DMS 273 (cell line): ENCODE measurements around the gene TLN1.

ENCODE experiments used
- DNase-seq: peaks from one replicate; lab custom pipeline; 2025; ENCODE audit not compliant: unreplicated experiment; lab: John Stamatoyannopoulos, UW

The TLN1 gene

DNA sequence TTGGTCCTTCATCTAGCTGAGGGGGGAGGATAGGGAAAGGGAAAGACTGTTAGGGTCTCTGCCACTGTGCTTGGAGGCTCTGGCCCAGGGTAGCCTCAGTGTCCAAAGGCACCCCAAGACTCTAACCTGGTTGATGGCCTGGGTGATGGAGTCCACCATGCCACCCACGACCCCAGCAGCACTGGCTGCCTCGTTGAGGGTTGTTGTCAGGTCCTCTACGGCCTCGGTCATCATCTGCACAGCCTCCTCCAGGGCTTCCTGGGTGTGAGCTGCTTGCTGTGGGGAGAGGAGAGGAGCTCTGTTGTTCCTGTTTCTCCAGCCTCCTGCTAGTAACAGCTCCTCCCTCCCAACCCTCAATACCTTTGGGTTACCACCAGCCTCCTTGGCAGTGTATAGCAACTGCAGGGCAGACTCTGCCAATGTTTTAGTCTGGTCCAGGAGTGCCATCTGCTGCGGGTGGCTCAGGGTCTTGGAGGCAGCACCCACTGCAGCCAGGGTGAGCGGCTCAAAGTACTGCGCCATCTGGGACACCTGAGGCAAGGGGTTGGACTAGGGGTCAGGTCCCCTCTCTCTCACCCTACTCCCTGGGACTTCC lies 26.1 kb downstream of the TLN1 start:
- DNase-seq: peak; percentile 13

DNA sequence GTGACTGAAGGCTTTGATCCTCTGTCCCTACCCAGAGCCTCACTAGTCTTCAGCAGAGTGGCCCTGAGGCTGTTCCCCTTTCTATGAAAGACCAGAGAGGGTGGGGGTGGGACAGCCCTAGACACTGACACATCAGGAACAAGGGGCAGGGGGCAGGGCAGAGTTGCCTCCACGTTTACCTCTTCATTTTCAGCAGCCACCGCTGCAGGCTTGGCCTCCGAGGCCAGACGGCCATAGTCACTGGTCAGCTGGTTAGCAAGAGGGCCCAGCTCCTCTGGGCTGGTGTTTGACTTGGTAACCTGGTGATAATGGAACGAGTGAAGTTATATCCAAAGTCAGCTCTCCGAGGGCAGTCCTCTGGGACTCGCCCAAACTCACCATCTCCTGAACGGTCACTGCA lies 26.6 kb downstream of the TLN1 start:
- DNase-seq: no peak

DNA sequence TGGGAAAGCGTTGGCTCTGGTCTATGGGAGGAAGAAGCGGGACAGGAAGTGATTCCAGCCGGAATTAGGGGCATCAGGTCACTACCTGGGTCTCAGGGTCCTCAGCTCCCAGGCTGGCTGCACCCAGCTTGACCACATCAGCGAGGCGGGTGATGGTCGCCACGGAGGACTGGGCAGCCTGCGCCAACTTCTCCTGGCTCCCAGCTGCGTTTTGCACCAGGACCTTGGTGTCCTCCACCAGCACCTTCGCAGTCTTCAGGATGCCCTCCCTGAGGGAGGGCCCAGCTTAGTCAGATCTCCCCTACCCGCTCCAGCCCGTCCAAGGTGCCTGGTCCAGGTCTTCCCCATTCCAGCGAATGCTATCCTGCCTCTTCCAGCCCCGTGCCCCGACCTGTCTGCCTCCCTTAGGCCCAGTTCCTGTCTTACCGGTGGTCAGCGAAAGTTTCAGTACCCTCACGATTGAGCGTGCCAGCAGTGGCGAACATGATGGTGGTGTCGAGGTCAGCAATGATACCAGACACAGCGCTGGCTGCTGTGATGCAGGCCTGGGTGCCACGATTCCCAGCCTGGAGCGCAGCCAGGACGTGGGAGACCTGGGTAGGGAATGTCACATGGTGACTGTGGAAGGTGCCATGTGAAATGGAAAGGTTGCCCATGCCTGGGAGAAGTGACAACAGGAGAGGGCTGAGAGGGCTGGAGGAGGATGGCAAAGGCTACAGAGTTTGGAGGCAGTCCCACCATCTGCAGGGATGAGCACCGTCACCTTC lies 27.9 kb downstream of the TLN1 start:
- DNase-seq: no peak

DNA sequence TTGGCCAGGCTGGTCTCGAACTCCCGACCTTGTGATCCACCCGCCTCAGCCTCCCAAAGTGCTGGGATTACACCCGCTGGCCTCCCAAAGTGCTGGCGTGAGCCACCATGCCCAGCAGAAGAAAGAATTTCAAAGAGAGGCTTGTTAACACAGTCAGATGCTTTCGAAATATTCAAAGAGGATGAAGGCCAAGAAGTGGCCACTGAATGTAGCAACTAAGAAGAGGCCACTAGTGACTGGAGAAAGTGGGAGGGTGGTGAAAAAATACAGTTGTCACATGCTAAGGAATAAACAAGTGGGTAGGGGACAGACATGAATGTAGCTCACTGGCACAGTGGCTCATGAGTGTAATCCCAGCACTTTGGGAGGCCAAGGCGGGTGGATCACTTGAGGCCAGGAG lies 29.3 kb downstream of the TLN1 start:
- DNase-seq: no peak

DNA sequence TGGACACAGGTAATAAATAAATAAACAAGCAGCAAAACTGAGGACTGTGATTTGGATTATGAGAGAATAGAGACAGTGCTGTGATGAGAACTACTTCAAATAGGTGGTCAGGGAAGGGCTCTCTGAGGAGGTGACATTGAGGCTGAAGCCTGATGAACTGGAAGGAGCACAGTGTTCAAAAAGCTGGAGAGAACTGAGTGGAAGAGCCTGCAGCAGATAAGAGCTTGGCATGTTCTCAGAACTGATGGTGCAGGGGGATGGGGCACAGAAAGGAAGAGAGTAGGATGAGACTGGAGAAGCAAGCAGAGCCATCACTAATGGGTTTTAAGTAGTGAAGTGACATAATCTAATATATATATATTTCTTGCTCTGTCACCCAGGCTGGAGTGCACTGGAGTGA lies 31.1 kb downstream of the TLN1 start:
- no peak for DNase-seq

DNA sequence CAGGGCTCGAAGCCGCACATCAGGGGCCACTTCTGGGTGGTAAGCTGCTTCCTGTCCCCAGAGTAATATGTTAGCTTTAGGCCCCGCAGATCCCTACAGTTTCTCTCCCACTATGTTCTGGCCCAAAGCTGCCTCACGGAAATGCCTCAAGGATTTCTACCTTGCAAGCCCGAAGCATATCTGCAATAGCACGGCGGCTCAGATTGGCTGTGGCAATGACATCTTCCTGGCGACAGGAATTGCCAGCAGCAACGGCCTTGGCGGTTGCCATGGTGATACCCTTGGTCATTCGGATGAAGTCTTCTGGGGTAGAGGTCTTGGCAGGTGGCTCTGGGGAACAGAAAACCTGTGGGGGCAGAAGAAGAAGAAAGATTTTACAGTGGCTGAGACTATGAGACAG lies 32.0 kb downstream of the TLN1 start:
- no peak for DNase-seq

DNA sequence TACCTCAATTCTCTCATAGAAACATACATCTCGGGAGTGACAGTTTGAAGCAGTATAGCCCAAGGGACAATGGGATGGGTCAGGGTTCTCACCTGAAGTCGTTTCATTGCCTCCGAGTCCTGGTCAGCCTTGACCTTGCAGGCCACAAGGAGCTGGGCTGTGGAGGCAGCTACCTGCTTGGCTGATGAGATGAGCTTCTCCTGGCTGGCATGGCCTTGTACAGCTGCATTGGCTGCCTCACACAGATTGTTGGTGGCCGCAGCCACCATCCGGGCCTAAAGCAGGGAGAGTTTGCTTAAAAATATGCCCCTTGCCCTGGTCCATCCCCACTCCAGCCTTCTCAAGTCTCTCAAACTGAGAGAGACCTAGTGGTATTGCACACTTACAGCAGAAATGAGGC lies 33.8 kb downstream of the TLN1 start:
- DNase-seq: no peak

DNA sequence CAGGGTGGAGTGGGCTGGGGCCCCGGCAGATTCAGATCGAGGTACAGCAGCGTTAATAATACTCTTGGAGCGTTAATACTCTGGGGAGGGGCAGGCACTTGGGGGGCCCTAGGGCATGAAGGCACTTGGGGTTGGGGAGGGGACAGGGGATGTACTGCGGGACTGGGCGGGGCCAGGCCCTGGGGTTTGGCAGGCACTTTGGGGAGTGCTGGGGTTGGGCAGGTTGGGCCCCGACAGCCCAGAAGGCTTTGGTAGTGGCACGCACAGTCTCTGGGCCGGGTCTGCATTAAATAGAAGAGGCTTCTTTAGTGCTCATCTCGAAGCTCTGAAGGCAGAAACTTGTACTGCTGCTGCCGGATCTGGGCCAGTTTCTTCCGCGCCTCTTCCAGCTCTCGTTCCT lies 34.5 kb downstream of the TLN1 start:
- DNase-seq: no peak

DNA sequence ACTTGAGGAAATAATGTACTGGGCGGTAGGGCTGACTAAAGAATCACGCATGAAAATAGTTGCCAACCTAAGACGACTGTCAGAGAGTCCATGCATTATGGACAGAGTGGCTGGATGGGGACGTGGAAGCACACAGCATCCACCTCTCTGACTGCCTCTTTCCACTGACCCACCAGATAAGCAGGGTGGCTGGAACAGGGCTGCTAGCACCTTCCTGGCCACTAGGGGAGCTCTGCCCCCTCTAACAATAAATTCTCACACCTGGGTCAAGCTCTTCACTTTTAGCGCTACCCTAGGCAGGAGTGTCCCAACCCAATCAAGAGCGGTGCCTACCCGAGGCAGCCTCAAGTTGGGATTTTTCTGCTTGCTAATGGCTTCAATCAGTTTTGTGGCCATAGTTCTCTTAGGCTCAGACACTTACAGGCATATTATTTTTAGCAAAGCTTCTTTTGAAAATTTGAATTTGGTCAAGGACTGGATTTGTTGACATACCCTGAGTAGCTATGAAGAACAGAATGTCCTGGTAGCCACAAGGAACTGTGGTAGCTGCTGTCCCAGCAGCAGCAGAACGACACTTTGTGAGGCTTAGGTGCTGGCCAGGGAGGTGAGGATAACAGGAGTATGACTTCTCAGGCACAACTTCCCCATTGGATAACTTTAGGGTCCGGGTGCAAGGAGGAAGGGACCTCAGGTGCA lies 35.3 kb downstream of the TLN1 start:
- peak; percentile 62 for DNase-seq

DNA sequence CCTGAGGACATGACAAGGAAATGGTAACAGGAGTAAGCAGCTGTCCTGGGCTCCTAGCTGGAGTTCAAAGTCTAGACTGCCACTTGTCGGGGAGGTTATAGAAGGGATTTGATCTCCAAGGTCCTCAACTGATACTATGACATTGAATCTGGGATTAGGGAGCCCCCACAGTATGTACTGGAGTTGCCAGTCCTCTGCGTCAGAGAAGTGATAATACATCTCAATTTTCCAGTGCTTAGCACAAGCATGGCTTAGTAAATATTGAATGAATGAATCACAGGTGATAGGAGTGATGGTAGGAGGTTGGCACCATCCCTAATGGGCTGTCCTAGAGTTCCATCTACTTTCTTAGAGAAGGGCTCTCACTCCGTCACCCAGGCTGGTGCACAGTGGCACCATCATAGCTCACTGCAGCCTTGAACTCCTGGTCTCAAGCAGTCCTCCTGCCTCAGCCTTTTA lies 36.0 kb downstream of the TLN1 start:
- DNase-seq: no peak

DNA sequence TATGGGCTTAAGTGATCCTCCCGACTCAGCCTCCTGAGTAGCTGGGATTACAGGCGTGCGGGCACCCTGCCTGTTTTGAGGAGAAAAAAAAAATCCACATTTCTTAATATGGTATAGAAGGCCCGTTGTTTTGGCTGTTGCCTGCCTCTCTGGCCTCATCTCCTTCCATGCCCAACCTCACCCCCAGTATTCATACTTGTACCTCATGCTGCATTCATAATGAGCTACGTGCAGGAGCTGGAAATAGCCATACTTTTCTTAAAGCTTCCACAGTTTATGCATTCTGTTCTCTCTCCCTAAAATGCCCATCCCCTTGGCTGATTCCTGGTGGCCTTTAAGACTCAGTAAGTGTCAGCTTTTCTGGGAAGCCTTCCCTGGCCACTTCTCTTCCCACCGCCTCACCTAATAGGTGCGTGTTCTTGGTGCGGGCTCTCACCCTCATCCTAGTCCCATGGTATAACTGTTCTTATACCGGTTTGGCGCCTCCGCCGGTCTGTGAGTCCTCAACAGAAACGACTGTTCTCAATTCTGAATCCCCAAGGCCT lies 40.2 kb downstream of the TLN1 start:
- no peak for DNase-seq

DNA sequence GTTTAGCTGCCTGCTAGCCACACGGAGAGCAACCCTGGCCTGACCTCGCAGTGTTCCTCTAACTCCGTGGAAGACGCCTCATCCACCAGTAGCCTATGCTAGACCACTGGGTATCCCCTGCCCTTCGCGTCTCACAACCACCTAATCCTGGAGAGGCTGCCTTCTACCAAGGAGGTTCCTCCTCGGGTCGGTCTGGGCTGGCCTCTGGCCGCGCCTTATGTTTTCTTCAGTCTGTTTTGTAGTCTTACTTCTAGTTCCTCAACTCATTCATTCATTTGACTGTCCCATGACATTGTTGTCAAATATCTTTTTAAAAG lies 40.7 kb downstream of the TLN1 start:
- no peak for DNase-seq

DNA sequence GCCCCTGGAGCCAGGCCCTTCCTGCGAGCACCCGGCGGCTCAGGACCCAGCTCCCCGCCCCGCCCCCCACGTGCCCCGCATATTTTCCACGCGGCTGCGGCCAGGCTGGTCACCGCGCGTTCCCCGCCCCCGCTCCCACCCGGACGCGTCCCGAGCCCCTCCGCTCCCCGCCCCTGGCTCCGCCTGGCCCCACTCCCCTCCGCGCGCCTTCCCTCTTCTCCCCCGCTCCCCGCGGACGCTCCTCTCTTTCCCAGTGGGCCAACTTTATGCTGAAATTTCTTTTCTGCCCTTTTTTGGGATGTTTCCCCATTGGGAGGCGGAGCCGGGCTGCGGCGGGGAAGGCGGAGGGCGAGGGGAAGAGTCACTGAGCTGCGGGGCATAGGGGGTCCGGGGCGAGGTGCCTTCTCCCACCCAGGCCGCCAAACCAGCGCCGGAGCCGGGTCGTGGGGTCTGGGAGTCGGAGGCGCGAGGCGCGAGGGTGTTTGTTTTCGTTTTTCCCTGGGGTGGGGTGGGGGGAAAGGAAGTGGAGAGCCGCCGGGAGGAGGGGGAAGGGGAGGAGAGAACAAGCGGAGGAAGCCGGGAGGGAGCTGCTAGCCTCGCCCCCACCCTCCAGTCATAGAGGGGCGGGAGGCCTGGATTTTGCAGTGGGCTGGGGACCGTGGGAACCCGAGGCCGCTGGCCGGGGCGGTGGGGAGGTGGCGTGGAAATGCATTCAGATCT lies 41.2 kb downstream of the TLN1 start:
- DNase-seq: peak; percentile 73

DNA sequence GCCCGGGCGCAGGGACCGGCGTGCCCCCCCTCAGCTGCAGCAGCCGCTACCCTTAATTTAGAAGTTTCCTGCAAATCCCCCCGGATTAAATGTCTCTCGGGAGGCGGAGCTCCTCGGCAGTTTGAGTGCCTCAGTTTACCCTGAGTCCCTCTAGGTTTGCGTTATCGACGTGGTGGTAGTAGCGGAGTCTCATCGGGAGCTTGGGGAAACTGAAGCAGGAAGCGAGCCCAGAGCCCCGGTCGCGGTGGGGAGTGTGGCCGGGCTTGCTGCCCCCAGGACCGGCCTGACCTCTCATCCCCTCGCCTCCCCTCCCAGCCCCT lies 41.7 kb downstream of the TLN1 start:
- no peak for DNase-seq

DNA sequence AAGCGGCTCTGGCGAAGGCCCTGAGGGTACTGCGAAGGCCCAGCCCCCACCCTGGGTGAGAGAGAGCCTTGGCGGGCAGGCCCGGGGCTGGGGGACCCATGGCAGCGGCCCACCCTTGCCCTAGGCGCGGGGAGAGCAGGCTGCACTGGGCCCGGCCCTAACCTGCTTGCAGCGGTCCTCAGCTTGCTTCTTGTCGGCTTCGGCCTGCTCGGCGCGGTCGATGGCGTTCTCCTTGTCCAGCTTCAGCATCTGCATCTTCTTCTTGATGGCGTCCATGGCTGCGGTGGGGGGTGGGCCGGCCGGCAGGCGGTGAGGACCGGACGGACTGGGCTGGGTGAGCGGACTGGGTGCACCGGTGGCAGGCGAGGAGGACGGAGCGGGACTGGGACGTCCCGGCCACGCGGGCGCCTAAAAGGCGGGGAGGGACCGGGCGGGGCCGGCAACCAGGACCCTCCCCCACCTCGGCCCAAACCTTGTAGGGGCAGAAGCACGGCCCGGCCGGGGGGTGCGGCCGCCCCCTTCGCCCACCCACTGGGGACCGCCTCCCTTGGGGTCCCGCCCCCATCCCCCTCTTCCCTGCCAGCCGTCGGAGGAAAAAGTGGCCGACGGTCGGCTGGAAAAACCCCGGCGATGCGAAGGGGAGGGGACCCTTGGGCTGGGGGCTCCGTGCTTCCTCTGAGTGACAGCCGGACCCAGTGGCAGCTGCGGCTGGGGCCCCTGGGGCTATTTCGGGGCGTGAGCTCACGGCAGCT lies 42.3 kb downstream of the TLN1 start, which contains the start of gene TPM2:
Gene TPM2, minus strand, starts transcription at position 384 of the 752 bp plus-strand sequence. Its CDS starts 108 bp downstream, at position 276.
- DNase-seq: no peak

DNA sequence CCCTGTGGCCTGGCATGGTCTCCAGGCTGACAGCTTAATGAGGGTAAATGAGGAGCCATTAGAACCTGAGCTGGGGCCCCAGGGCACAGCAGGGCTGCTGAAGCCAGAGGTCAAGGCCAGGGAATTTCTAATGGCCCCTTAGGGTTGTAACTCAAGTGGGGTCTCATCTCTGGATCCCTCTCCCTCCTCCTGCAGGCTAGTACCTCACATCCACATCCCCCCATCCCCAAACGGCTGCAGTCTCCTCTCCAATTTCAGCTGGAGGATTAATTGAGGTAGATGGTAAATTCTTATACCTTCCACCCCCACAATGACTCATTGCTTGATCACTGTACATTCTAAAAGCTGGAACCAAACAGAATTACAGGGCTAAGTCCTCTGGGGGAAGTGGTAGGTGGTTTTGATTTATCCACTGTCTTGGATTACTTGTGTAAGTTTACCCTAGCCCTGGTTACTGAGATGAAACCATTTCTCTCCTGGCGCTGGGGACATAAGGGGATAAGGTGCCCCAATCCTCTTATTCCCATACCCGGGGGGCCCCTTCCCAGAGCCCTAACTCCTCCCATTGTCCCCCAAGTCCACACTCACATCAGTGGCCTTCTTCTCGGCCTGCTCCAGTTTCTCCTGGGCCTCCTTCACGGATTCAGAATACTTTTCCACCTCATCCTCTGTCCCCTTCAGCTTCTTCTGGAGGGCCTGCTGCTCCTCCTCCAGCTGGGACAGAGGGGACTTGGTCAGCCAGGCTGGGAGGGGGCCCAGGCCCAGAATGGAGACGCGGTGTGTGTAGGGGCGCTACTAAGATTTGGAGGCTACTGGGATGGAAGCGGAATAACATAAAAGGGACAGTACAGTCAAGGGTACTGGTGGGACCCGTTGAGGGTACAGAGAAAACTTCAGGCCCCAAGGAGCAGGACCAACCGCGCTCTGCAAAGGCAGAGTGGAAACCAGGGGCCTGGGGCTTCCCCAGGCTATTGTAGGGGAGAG lies 43.1 kb downstream of the TLN1 start:
- peak; percentile 40 for DNase-seq

DNA sequence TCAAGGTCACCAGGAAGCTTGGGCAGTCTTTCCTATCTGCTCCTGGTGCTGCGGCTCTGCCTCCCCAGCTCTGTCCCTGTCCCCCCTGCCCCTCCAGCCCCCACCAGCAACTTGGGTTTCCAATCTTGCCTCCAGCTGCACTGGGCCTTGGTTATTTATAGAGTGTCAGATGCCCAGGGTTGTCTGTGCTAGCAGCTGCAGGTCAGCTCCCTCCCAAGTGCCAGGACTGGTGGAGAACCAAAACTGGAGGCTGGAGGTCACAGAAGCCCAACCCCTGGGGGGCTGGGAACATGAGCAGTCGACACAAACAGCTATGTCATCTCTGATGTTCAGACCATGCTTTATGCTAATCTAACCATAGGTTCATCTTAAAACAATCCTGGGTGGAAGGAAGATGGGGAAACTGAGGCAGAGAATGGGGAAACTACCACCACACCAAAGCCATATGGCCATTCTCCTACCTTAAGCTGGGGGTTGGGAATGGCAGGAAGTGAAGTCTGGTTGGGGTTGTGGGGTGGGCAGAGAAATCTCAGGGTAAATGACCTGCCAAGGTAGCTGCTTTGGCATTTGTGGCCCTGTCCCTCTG lies 43.9 kb downstream of the TLN1 start:
- no peak for DNase-seq

DNA sequence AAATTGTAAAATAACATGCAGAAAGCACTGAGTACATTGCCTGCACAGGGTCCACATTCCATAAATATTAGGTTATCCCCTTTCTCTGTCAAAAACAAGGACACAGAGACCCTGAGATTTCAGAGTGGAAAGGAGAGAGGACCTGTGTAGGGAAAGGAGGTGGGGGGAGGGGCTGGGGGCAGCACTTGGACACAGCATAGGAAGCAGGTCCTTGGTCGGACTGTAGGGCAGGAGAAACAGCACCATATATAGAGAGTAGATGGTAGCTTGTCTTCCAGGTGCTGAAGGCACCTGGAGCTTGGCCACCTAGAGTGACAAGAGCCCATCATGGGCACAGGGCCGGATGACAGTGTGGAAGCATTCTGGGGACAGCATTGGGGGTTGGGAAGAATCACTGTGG lies 44.7 kb downstream of the TLN1 start:
- no peak for DNase-seq
